HG03439 (cell line): ENCODE data around the gene SEMA3G.

Experiments
- ATAC-seq: cut with Tn5 transposase; IDR thresholded peaks from one replicate; pipeline ENCODE4 v1.9.1; 2021; ENCODE audit warnings: mild to moderate bottlenecking, moderate library complexity; ENCODE audit not compliant: unreplicated experiment

Gene SEMA3G

DNA sequence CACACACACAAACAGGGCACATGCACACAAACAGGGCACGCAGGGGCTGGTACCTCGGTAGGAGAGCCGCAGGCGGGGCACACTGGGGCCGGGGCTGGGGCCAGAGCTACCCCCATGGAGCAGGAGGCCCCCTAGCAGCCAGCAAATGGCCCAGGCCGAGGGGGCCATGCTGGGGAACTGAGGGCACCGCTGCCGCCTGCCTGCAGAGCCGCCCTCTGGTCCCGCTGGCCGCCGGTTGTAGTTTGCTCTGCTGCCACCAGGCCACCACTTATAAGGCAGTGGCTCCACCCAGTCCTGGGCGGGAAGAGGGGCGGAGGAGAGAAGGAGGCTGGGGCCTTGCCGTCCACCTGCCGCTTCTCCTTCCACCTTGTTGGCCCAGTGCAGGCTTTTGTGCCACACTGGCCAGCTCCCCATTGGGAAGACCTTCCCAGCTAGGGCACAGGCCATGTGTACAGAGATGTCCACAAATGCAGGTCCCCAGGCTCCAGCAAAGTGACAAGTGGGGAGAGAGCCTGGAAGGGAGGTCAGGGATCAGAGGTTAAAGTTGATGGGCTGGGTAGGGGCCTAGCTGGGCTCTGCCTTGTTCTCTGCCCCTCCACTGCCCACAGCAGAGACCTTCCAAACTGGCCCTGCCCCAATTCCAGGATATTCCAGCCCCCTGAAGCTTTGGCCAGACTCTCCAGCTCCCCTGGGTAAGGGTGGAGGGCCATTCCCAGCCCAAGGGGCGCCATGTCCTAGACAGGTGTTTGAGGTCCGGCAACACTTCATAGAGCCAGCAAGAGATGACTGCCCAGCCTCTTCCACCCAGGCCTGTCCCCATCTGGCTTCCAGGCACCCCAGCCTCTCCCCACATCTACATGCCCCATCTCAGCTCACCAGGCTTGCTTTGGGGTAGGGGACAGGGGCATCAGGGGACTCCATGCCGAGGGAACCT is at the start of gene SEMA3G:
Gene SEMA3G, minus strand, starts transcription at position 244 of the 934 bp plus-strand sequence. Its CDS starts 76 bp downstream, at position 168.
- peak; percentile 61 for ATAC-seq

DNA sequence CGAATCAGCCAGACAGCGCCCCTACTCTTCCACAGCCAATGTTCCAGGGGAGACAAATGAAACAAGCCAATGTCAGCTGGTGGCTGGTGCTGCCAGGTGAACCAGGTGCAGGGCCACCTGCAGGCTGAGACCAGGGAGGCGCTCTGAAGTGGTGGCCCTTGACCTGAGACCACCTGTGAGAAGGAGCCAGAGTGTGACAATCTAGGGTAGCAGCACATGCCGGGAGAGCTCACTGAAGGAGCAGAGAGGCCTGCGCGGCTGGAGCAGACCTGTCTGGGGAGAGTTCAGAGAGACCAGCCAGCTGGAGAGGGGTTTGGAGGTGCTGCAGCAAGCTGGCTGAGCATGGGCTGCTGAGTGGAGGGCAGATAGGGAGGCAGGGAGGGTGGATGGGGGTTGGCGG is 49.5 kb upstream of the SEMA3G start:
- no peak for ATAC-seq

DNA sequence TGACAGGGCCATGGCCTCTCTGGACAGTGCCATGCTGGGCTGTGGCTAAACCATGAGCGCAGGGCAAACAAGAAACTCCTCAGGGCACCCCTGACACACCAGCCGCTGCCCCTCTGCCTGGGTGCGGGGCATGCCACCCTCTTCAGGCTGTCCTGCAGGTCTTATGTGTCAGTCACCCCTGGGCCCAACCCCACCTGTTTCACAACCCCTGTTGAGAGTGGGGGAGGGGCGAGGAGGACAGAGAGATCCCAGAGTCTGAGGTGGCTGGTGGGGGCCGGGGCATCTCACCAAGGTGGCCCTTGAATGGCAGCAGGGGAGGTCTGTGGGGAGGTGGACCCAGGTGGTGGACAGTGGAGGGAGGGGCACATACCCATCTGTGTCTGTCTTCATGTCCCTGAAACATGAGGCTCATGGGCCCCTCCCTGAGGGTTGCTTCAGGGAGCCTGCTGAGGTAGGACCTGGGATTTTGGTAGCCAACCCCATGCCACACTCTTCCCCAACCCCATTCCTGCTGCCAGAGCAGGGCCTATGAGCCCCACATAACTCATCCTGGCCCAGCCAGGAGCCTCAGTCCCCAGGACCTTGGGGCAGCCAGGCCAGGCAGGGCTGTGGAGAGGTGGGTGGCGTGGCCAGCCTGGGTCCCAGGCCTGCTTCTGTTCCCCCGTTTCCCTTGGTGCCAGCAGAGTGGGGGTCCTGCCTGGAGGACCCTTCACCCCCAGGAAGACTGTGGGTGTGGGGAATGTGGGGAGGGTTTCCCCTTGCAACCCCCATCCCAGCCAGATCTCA is 48.5 kb upstream of the SEMA3G start:
- no peak for ATAC-seq

DNA sequence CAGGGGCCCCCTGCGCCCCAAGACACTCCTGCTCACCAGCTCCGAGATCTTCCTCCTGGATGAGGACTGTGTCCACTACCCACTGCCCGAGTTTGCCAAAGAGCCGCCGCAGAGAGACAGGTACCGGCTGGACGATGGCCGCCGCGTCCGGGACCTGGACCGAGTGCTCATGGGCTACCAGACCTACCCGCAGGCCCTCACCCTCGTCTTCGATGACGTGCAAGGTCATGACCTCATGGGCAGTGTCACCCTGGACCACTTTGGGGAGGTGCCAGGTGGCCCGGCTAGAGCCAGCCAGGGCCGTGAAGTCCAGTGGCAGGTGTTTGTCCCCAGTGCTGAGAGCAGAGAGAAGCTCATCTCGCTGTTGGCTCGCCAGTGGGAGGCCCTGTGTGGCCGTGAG is 47.2 kb upstream of the SEMA3G start:
- no peak for ATAC-seq

DNA sequence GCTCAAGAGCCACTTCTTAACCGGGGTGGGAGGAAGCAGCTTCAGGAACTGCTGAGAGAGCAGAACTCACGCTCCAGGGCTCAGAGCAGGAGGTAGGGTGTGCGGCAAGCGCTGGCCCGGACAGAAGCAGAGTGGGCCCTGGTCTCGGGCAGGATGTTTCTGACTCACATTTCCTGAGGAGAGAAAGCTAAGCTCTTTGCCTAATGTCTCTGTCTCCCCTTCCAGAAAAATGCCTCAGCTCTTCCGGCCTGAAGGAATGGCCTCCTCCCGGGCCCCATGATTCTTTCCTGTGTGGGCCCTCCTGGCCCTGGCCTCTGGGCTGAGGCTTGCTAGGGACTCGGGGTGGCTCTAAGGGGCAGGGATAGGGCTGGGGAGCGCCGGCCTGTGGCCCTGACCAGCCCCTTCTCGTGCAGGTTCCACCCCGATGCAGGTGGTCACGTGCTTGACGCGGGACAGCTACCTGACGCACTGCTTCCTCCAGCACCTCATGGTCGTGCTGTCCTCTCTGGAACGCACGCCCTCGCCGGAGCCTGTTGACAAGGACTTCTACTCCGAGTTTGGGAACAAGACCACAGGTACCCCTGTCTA is 46.1 kb upstream of the SEMA3G start:
- ATAC-seq = no peak

DNA sequence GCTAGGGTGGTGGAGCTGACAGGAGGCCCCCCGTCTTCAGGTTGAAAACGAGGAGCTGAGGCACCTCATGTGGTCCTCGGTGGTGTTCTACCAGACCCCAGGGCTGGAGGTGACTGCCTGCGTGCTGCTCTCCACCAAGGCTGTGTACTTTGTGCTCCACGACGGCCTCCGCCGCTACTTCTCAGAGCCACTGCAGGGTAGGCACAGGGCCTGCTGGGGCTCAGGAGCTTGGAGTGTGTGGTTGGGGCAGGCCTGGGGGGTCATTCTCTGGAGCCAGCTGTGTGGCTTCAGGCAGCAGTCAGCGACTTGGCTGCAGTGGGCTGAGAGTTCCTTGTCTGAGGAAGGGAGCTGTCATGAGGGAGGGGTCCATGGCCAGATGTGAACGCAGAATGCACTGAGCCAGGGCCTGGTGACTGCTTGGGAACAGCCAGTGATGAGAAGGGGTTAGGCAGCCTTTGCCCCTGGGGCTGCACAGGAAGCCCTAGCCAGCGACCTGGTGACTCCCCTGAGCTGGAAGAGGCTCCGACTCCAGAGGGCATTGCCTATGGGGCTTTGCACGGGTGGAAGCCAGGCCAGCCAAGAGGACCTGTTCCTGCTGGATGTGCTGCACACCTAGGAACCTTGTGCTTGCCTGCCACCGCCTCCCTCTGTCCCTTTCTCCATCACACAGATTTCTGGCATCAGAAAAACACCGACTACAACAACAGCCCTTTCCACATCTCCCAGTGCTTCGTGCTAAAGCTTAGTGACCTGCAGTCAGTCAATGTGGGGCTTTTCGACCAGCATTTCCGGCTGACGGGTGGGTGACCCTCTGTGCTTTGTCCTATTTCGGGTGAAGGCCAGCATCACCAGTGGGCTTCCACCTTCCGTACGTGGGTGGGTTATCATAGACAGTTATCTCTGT is 45.4 kb upstream of the SEMA3G start:
- no peak for ATAC-seq

DNA sequence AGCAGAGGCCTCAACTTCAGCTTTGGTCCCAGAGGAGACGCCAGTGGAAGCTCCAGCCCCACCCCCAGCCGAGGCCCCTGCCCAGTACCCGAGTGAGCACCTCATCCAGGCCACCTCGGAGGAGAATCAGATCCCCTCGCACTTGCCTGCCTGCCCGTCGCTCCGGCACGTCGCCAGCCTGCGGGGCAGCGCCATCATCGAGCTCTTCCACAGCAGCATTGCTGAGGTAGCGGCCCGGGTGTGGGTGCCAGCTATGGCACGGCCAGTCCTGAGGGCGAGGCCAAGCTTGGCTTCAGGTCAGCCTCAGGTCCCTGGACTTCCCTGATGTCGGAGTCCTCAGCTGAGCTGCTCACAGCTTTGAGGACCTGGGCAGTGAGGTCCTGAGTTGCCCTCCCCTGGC is 44.5 kb upstream of the SEMA3G start:
- ATAC-seq = no peak

DNA sequence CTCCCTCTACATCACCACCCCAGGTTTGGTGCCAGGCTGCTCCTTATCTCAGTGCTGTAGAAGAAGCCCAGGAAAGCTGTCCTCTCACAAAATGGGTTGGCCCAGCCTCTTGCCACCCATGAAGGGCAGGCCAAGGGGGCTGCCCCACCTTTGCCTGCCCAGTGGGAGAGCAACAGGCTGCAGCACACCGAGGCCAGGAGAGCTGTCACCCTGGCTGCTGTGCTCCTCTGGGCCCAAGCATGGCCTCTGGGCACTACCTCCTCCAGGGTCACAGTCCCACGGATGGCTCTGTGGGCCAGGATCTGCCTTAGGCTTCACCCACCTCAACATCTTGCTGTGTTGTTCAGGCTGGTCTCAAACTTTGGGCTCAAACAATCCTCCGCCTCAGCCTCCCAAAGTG is 43.8 kb upstream of the SEMA3G start:
- no peak for ATAC-seq

DNA sequence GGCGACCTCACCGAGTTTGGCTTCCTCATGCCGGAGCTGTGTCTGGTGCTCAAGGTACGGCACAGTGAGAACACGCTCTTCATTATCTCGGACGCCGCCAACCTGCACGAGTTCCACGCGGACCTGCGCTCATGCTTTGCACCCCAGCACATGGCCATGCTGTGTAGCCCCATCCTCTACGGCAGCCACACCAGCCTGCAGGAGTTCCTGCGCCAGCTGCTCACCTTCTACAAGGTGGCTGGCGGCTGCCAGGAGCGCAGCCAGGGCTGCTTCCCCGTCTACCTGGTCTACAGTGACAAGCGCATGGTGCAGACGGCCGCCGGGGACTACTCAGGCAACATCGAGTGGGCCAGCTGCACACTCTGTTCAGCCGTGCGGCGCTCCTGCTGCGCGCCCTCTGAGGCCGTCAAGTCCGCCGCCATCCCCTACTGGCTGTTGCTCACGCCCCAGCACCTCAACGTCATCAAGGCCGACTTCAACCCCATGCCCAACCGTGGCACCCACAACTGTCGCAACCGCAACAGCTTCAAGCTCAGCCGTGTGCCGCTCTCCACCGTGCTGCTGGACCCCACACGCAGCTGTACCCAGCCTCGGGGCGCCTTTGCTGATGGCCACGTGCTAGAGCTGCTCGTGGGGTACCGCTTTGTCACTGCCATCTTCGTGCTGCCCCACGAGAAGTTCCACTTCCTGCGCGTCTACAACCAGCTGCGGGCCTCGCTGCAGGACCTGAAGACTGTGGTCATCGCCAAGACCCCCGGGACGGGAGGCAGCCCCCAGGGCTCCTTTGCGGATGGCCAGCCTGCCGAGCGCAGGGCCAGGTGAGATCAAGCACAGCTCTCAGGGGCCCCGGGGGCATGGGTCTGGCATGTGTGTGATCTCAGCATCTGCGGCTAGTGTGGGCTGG is 43.1 kb upstream of the SEMA3G start:
- ATAC-seq = no peak

DNA sequence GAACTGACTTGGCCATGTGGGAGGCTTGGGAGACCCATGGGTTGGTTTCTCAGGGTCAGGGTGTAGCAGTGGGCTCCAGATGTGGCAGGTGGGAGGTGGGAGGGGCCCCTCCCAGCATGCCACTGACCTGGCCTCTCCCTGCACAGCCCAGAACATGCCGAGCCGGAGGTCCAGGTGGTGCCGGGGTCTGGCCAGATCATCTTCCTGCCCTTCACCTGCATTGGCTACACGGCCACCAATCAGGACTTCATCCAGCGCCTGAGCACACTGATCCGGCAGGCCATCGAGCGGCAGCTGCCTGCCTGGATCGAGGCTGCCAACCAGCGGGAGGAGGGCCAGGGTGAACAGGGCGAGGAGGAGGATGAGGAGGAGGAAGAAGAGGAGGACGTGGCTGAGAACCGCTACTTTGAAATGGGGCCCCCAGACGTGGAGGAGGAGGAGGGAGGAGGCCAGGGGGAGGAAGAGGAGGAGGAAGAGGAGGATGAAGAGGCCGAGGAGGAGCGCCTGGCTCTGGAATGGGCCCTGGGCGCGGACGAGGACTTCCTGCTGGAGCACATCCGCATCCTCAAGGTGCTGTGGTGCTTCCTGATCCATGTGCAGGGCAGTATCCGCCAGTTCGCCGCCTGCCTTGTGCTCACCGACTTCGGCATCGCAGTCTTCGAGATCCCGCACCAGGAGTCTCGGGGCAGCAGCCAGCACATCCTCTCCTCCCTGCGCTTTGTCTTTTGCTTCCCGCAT is 42.3 kb upstream of the SEMA3G start:
- no peak for ATAC-seq

DNA sequence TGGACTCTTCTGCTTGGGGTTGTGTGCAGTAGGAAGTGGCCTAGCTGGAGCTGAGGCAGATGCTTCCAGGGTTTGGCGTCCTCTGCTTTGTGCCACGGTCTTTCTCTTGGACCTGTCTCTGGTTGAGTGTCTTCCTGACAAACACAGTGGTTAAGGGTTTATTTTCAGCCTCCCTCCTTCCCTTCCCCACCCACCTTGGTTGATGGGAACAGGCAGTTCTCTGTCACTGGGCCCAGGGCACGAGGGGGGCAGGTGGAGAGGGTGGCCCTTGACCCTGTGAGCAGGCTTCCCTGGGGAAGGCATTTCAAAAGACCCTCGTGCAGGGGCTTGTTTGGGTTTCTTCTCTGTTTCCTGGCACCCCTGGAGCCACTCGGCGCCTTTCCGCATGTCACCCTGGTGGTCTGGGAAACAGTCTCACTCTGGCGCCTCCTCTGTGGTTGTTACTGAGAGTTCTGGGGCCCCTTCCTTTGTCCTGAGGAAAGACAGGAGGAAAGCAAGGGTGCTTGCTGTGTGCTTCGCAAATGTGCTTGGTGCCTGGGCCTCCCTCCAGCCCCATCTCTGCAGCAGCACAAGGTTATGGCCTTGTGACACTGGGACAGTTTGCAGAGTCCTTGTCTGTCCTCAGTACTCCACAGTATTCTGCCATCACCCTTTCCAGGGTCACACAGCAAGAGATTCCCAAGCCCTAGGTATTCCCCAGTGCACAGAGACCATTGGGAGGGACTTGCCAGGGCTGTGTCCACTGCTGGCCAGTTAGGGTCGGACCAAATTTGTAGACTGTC is 40.0 kb upstream of the SEMA3G start:
- no peak for ATAC-seq

DNA sequence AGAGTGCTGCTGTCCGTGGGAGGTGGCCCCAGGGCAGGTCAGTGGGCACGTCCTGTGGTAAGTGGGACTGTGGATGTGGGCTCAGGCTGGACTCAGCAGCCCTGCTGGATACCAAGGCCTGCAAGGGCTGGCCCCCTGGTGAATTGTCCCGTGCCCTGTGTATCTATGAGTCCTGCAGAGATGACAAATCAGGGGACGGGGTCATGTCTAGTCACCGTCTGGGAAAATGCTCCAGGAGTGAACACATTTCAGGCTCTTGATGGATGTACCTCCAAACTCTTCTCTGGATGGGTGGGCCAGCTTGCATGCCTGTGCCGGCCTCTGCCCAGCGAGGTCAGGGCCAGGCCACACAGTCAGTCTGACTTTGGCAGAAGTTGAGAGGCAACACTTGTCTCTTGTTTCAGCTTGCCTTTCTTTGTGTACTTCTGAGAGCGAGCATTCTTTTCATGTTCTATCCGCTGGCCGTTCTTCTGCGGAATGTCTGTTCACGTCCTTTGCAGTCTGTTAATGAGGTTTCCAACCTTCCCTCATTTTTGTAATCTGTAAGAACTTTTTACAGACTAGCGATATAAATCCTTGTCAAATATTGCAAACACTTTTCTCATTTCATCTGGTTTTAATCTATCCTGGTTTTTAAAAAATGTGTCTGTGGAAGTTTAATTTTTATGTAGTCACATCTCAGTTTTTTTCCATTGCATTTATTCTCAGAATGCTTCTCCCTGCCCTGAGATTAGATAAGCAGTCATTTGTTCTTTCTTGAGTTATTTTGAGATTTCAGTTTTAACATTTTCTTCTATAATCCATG is 38.9 kb upstream of the SEMA3G start:
- no peak for ATAC-seq

DNA sequence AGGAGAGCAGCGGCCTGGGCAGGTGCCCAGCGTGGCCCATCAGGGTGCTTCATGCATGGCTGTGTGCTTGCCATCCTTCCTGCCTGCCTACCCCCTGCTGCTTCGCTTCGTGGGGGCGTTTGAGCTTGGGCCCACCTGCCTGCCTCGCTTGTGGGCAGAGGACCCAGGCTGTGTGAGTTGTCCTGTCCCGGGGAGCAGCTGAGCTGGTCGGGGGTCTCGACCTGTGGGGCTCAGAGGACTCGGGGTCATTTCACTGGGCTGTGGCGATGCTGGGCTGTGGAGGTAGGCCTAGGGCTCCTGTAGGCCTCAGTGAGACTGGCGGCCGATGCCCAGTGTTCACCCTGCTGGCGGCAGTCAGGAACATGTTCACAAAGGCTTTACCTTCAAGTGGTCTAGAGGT is 38.2 kb upstream of the SEMA3G start:
- ATAC-seq = no peak

DNA sequence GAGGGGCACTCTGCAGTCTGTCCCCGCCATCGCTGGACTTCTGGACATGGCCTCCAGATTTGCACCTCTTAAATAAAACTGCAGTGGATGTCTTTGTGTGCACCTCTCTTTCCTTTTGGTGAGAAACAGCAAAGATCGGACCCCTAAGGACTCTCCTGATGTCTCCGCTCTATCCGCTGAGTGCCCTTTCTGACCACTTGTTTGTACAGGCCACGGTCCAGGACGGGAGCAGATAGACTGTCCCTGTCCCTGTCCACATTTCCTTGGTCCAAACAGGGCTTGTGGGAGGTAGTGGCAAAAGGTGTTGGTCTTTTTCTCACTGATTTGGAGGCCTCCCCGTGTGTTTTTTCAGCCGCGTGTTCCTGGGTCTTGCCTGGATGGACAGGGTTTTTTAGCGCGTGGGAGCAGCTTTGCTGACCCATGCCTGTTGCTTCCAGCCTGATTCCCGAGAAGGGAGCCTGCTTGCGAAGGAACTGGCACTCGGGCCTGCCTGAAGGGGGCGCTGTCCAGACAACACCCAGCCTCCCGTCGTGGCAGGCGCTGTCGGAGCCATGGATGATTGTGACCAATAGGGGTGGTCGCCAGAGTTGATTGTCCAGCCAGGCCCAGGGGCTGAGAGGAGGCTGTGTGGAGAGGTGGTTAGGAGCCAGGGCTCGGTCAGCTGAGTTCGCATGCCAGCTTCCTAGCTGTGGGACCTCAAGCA is 37.1 kb upstream of the SEMA3G start:
- ATAC-seq = no peak

DNA sequence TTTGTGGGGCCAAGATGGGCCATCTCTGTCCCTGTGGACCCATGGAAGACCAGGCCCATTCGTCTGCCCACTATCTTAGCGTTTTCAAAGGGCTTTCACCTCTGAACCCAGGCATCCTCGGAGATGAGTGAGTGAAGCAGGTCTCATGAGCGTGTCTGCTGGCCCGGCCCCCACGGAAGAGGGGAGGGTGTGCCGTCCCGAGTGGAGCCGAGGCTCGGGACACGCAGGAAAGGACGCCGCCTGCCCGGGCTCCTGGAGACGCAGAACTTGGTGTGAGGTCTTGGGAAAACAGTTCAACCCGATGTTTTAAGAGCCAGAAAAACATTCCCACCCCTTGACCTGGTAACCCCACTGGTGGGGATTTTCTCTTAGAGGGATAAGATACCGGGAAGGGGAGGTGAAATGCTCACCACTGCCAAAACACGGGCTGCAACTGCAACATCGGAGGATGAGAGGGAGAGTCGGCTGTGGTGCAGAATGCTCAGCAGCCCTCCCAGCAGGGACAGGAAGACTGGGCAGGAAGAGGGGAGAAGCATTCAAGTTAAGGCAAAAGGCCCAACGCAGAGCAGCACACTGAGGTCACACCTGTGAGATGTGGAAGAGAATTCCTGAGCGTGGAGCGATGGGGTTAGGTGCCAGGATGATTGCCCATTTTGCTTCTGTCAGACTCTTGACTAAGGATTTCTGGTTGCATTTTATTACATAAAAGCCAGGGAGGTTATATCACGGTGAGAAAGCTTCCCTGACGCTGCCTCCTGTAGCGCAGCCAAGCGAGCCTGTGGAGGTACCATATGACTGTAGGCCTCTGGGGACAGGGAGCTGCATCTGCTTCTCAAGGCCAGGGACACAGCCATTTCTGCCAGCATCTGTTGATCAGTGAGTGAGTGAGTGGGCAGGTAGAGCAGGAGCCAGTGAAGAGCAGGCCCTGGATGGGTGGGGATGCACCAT is 36.1 kb upstream of the SEMA3G start:
- ATAC-seq = no peak
